ENCODE data around the gene PRDM16.

- no peak for TF ChIP-seq CTCF (IDR thresholded peaks at IDR 0.05)
- no peak for TF ChIP-seq POLR2A (IDR thresholded peaks at IDR 0.05)
These were observed 15.7 kb downstream of the PRDM16 start for GRCh38 chr1:3084726-3085125.

Data from uterus (tissue), 2 donors.